ENCODE measurements around the gene KSR2. TPM values are rescaled to one million over a fixed set of nuclear protein-coding genes. Genes with fewer than 3 reads are reported as not detected.

KSR2 gene
- total and polyA plus RNA-seq, 2 of the 4 experiments (the other 2 are of a cell fraction) = not detected

- H2BK20ac ChIP-seq (ENCODE audit: low read depth, low read length) = no peak overlapping the region
- intact Hi-C loops (cut with micrococcal nuclease) (no loop called here), dilution Hi-C loops (cut with HindIII; ENCODE audit: low sequenced_read_pairs, unreplicated experiment) (no loop called here), in situ Hi-C loops (cut with MboI; ENCODE audit: low sequenced_read_pairs) (no loop called here)
- no peak overlapping the region for H4K5ac ChIP-seq (ENCODE audit: low read depth, low read length)
- H2AK5ac ChIP-seq (ENCODE audit: low read depth, low read length) = no peak overlapping the region
- H3K9ac ChIP-seq (ENCODE audit: low read depth, low read length) = no peak overlapping the region
- no peaks in the 10 kb centered on the region for H4K20me1 ChIP-seq (ENCODE audit: insufficient read depth, low read length)
- H2BK15ac ChIP-seq (ENCODE audit: low read depth, low read length) = no peak overlapping the region
- BruUV-seq (replicated peaks) = no TSS peak
- no peaks in the 10 kb centered on the region for H3K36me3 ChIP-seq (ENCODE audit: control insufficient read depth, insufficient read depth, low read length)
- TF ChIP-seq POLR2A (IDR thresholded peaks at IDR 0.05; ENCODE audit: low read depth, low read length) = no peak
- no peak for TF ChIP-seq RFX5 (IDR thresholded peaks at IDR 0.05; ENCODE audit: low read depth, low read length)
- TF ChIP-seq NFE2L2 (IDR thresholded peaks at IDR 0.05; ENCODE audit: low read depth, low read length) = no peak
- no peak for TF ChIP-seq BHLHE40 (IDR thresholded peaks at IDR 0.05; ENCODE audit: low read depth, low read length)
- no peak for TF ChIP-seq CHD1 (IDR thresholded peaks at IDR 0.05; ENCODE audit: low read depth, low read length)
- no peak for TF ChIP-seq ELK1 (IDR thresholded peaks at IDR 0.05; ENCODE audit: borderline replicate concordance, low read depth, low read length)
- TF ChIP-seq MXI1 (IDR thresholded peaks at IDR 0.05; ENCODE audit: borderline replicate concordance, low read depth, low read length) = no peak
- TF ChIP-seq MAFK (IDR thresholded peaks at IDR 0.05; ENCODE audit: low read depth, low read length) = no peak
- no peak for TF ChIP-seq RAD21 (IDR thresholded peaks at IDR 0.05; ENCODE audit: low read length)
- no peak for TF ChIP-seq CTCF (conservative IDR thresholded peaks at IDR 0.05; ENCODE audit: low read depth, low read length)
- H3K9me3 ChIP-seq (ENCODE audit: control insufficient read depth, insufficient read depth, low read length) = peaks cover 27% of the 10 kb centered on the region
- no peak overlapping the region for H4K8ac ChIP-seq (ENCODE audit: low read depth in 2 of 2, low read length in 2 of 2)
- no peaks in the 10 kb centered on the region for H3K9me1 ChIP-seq (ENCODE audit: insufficient read depth, low read length)
- H3K4ac ChIP-seq (ENCODE audit: low read depth, low read length) = no peak overlapping the region
- no peak overlapping the region for H3K18ac ChIP-seq (ENCODE audit: low read depth, low read length)
- H3K27me3 ChIP-seq (ENCODE audit: control insufficient read depth, insufficient read depth, low read length) = no peaks in the 10 kb centered on the region
- 36% methylated on average over 5 of the region's 7 CpGs; no CpG with 5 or more reads in 1 of the 2 experiments for WGBS, 2 experiments (ENCODE audit: extremely low coverage in 2 of 2, insufficient read length in 1 of 2)
- H3K56ac ChIP-seq (ENCODE audit: extremely low read depth, insufficient read depth, low read length) = no peak overlapping the region
- DNase-seq (no peak), ATAC-seq (ENCODE audit: low read depth) (no peak)
- H2AFZ ChIP-seq (replicated peaks; ENCODE audit: low read length, poor library complexity) = no peak overlapping the region
- H4K91ac ChIP-seq (ENCODE audit: insufficient read depth, low read depth, low read length) = no peak overlapping the region
- no peak overlapping the region for H3K14ac ChIP-seq (replicated peaks; ENCODE audit: low read depth, low read length)
- no peaks in the 10 kb centered on the region for H3K4me1 ChIP-seq (ENCODE audit: control insufficient read depth, insufficient read depth, low read length)
- no peak overlapping the region for H2BK120ac ChIP-seq (ENCODE audit: low read depth, low read length)
- H3K79me1 ChIP-seq (ENCODE audit: low read depth in 1 of 2, low read length in 2 of 2) = no peaks in the 10 kb centered on the region
- ChIA-PET CTCF (no interaction called here), POLR2A (ENCODE audit: unreplicated experiment) (no interaction called here)
- H3K27ac ChIP-seq (ENCODE audit: insufficient read depth, low read length) = no peak overlapping the region
- no peak overlapping the region for H3K4me2 ChIP-seq (ENCODE audit: low read depth, low read length)
- H2AK9ac ChIP-seq (replicated peaks; ENCODE audit: low read depth, low read length, poor library complexity) = no peak overlapping the region
- no peak overlapping the region for H2BK5ac ChIP-seq (ENCODE audit: low read depth, low read length, poor library complexity, severe bottlenecking)
- no peak overlapping the region for H3K4me3 ChIP-seq (ENCODE audit: insufficient read depth, low read depth, low read length)
- no peak overlapping the region for H3K23ac ChIP-seq (ENCODE audit: low read depth, low read length)
These were observed 361.0 kb downstream of the KSR2 start for GRCh38 chr12:117607778-117608177.

Measured in IMR-90 (cell line).